DND-41 (cell line): ENCODE data around the gene EHD1.

Source experiments
- EZH2 ChIP-seq: IDR thresholded peaks from 3 replicates; pipeline ENCODE4 v1.6.1; 2012; ENCODE audit warnings: borderline replicate concordance, low read depth, mild to moderate bottlenecking, moderate library complexity, low read length, inconsistent platforms; ENCODE audit not compliant: severe bottlenecking
- TF ChIP-seq, protein P1 (sequence below): IDR thresholded peaks from 2 replicates; pipeline ENCODE4 v1.5.1; 2012; ENCODE audit warnings: borderline replicate concordance, low read length, moderate library complexity, mild to moderate bottlenecking; ENCODE audit not compliant: poor library complexity, severe bottlenecking; ENCODE audit errors: extremely low read depth

DNA sequence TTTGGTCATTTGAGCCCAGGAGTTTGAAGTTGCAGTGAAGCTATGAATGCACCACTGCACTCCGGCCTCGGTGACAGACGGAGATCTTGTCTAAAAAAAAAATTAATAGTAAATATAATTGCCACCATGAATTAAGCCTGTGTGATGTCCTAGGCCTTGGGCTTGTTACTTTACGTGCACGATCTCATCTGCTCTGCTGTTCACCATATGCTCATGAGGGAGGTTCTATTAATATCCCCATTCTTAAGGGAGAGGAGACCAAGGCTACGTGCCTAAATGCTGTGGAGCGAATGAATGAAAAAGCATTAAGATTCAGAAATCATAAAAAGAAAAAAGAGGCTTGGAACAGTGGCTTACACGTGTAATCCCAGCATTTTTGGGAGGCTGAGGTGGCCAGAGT is 41.2 kb upstream of the EHD1 start:
- TF ChIP-seq, protein P1, sequence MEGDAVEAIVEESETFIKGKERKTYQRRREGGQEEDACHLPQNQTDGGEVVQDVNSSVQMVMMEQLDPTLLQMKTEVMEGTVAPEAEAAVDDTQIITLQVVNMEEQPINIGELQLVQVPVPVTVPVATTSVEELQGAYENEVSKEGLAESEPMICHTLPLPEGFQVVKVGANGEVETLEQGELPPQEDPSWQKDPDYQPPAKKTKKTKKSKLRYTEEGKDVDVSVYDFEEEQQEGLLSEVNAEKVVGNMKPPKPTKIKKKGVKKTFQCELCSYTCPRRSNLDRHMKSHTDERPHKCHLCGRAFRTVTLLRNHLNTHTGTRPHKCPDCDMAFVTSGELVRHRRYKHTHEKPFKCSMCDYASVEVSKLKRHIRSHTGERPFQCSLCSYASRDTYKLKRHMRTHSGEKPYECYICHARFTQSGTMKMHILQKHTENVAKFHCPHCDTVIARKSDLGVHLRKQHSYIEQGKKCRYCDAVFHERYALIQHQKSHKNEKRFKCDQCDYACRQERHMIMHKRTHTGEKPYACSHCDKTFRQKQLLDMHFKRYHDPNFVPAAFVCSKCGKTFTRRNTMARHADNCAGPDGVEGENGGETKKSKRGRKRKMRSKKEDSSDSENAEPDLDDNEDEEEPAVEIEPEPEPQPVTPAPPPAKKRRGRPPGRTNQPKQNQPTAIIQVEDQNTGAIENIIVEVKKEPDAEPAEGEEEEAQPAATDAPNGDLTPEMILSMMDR, result no peak
- TF ChIP-seq EZH2, result no peak
